NCI-H1930 (cell line): ENCODE measurements around the gene CASQ2.
A peak's percentile ranks its signal among the peaks of the same experiment; 100 is the strongest.

Experiments
- DNase-seq, 2 experiments: peaks; one replicate each; lab custom pipeline; 2025; lab: John Stamatoyannopoulos, UW

CASQ2 gene

DNA sequence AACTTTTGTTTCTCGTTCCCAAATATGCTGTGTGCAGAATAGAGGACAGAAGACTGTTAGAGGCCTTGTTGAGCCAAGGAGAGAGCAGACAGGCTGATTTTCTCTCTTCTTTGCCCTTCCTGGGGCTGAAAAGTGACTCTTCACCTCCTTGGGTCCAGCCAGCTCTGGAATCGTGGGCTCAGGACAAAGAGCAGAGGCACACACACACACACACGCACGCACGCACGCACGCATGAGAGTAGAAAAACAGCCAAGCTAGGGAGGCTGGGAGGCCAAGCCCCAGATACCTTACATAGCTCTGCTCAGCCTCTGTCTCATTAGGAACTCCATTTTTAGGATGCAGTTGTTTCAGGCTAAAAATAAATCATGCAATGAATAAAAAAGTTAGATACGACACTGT, at the start of gene CASQ2:
CASQ2 (minus strand) TSS at position 166 of the 400 bp plus-strand sequence. CDS start 173 bp downstream, outside the sequence.
- DNase-seq = no peak

DNA sequence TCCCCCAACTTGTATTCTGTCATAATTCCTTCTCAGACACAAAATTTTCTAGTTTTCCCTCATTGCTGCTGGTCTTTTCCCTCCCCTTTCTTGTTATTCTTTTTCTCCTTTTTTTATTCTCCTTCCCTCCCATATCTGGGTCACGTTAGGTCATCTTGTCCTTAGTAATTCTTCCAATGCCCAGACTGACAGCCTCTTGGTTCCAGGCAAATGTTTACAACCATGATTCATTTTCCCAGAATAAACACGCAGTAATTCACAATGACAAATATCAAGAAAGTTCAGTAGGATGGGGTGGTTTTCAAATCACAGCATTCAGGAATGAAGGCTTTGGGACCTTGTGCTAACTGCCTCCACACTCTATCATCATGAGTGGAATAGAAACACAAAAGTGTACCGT, 47.2 kb upstream of the CASQ2 start:
- no peak for DNase-seq

DNA sequence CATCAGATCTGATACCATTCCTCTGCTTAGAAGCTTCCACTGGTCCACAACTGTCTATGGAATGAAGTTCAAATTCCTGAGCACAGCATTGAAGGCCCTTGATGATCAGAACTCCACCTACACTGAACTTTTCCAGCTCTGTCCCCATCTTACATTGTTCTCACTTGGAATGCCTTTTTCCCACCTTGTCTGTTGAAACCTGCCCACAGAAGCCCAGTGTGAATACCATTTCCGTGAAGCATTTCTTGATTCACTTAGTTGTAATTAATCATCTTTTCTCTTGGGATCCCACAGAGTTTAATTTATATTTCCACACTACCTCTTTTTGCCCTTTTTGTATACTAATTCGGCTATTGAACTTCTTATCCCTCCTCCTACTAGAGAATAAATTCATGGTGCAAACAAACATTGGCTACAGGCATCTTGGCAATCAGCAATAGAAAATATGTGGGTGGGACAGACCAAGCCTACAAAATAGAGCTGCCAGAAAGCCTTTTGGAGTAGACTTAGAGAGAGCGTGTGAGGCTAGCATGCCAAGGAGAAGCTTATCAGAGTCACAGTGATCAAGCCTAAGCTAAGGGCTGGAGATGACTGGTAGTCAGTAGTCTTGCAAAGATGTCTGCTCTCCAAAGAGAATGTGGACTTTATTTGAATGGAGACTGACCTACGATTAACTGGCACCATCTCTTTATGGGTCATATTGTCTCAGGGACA, 46.3 kb upstream of the CASQ2 start:
- DNase-seq = no peak

DNA sequence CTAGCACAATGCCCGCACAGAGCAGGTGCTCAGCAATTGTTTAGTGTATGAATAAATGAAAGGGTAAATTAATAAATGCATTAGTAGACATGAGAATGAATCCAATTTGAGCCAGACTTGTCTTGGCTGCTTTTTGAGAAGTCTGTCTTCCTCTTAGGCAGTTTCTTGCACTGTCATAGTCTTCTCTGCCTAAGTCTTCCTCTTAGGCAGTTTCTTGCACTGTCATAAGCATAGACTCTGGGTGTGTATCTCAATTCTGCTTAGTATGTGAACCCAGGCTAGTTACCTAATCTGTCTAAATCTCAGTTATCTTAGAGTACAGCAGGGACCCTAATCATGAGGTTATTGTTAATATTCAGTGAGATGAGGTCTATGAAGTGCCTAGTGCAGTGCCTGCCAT, 45.2 kb upstream of the CASQ2 start:
- DNase-seq = no peak

DNA sequence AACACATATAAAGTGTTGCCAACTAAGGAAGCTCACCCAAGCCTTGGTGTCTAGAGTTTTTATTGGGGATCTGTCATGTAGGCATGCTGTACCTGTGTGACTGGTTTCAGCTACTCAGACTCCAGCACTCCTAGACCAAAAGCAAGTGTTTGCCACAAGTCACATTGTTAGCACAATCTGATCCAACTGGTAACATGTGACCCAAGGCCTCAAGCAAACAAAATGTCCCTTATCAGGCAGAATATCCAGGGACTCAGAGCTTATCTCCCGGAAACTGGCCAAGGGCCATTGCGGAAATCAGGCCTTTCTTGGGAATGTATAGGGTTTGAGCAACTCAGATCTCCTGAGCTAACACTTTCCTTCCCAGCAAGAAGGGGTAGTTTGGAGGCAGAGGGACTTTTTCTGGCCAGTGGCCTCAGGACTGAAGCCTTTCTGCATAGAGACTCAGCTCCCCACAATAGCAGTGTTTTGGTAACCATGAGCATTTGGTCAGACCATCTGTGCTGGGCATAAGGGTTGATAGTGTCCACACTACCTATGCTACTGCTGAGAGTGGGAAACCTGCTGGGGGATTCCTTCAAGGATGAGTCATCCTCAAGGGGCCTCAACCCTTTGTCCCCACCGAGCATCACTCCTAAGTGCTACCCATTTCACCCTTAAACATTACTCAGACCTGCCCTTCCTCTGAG, 42.8 kb upstream of the CASQ2 start:
- no peak for DNase-seq

DNA sequence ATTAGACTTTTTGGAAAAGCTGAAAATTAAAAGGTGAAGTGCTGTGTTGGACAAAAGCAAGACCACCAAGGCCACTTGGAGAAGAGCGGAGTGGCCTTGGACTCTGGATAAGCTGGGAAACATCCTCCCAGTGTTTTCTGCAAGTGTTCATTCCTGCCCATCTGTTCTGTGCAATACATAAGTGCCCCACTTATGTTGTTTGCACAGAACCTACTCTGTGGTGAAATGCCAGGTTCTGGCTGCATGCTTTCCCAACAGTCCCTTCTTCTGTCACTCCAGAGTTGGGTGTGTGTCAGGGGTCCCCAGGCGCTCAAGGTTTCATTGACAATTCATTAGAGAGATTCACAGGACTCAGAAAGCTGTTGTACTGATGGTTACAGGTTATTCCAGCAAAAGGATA, 42.1 kb upstream of the CASQ2 start:
- DNase-seq = no peak

DNA sequence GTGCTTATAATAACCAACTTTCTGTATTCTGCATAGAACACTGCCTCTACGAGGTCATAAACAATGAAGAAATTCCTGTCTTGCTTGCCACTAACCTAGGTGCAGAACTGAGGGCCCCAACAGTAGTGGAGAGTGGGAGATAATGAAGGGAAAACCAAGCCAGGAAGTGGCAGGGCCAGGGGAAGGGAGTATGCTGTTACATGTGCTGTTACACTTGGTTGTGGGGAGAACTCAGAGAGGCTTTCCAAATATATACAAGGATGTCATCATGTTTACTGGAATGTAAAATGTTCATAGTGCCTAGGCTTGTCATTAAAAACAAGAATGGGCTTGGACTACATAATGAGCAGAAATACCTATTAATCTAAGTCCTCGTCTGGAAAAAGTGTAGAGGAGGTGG, 41.3 kb upstream of the CASQ2 start:
- no peak for DNase-seq

DNA sequence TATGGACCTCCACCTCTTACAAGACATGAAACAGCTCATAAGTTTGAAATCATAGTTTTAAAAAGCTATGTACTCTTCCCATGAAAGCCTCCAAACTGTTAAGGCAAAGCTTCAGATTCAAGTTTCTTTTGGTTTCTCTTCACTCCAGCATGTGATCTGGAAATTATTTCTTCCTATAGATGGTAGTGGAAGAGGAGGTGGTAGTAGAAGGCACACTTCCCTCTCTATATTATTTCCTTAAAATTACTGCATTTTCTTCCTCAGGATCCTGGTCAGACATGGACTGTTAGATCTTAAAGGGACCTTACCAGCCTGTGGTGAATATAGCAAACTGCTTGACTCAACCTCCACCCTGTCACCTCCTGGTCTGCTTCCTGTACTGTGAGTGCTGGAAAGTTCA, 40.6 kb upstream of the CASQ2 start:
- no peak for DNase-seq

DNA sequence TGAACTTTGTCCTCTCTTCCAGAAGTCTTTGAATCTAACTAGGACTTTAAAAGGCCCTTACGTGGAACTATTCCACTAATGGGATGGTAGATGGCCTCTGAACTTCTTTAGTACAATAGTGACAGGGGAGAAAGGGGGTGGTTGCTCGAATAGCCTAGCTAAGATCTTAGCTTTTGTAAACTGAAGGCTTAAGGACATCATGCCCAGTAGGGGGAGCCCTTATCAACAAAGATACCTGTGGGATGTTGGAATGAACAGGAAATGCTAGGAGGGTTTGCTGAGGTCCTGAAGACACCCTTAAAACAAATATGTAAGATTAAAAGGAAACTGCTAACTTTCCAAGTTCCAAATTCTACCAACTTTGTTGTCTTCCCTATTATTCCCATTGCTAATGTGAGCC, 39.2 kb upstream of the CASQ2 start:
- DNase-seq = peak in 1 of 2 experiments; percentile 53

DNA sequence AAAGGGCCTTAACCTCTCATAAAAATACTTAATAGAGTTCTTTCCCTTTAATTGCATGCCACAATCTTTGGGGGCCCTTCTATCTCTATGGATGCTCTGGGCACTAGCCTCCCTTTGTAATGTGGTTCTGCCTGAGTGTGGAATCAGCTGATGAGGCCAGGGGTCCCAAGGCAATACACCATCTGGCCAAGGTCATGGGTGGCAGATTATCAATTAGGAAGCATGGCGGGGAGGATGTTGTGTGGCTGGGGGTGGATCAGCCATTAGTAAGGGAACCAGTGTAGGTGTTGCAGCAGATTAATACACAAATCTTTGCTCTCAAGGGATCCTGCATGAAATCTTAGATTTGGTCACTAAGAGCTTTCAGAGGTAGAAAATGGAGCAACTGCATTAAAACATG, 37.1 kb upstream of the CASQ2 start:
- DNase-seq = no peak

DNA sequence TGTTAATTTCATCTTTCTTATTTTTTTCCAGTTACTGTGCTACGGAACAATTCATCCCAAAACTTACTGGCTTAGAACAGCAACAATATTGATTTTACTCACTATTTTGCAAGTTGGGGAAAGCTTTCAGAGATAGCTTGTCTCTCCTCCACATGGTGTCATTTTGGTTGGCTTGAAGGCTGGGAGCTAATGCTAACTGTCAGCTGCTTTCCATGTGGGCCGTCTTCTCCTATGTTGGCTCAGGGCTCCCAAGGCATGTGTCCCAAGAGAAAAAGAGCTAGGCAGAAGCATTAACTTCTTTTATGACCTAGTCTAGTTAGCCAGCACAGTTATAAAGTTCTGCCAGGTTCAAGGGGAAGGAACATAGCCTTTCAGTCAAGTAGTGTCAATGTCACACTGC, 33.9 kb upstream of the CASQ2 start:
- DNase-seq = no peak

DNA sequence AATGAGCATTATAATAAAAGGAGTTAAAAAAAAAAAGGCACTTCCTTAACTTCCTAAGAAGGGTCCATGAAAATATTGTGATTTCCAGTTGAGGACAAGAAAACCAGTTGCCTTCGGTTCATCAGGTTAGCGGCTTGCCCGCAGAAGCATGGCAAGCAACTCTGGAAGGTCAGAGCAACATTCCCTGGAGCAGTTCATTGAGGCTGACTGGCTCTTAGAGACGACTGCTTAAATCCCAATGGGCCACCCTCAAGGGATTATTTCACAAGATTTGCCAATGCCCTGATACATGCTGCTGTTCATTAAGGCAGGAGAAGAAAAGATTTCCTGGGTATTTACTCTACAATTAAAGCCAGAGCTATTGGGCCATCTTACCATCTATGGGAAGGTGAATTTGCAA, 29.0 kb upstream of the CASQ2 start:
- no peak for DNase-seq

DNA sequence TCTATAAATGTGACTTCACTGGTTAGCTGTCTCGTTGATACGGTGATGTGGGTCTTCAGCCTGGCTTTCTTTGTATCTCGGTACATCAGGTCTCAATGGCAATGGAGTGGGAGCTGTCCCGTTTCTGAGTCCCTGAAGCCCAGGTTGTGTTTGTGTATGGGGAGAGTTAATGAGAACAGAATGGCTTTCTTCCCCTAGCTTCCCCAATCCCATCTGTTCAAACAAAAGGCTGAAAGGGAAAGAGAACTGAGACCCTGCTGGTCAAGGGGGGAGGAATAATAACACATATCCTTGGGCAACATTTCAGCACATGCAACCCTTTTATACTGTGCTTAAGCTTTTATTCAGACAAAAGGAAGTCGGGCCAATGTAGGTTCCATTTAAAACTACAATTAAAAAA, 28.4 kb upstream of the CASQ2 start:
- no peak for DNase-seq

DNA sequence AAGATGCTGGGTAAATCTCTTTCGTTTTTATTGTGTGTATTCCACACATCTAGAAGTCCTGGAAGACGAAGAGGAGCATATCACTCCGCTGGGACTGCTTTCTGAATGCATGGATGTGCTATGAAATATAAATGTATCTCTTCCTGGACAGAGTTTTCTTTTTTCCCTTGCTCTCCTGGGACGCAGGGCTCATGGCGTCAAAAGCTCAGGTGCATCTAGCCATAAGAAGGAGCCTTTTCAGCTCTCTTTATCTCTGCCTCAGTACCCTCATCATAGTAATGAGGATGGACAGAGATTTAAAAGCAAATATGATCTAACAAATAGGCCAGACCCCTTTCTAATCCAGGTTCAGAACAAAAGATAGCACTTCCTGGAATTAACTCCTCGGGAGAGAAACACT, 27.5 kb upstream of the CASQ2 start:
- DNase-seq = no peak

DNA sequence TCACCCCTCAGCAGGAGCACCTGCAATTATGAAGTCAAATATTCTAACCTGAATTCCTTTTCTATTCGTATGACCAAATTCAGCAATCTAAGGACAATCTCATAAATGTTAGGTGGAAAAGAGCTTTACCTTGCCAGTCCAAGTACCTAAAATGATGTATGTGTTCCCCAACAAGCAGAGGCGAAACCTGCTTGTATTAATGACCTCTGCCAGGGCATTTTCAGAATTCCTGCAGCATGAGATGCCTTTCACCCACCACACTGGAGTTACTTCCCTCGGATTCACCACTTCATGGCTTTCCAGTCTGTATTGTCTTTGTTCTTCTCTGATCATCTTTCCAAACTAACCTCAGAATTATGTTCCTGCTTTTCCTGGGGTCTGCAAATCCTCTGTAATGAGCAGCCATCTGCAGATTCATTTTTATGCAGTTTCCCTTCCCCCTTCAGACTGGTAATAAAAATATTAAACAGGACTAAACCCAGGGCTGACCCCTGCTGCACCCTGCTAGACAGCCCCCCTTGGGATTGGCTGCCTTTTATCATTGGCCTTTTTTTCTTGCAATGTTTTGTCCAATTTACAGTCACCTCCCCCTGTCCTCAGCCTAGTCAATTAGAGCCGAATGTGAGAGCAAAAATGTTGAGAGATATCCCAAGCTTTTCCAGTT, 26.6 kb upstream of the CASQ2 start:
- DNase-seq = no peak

DNA sequence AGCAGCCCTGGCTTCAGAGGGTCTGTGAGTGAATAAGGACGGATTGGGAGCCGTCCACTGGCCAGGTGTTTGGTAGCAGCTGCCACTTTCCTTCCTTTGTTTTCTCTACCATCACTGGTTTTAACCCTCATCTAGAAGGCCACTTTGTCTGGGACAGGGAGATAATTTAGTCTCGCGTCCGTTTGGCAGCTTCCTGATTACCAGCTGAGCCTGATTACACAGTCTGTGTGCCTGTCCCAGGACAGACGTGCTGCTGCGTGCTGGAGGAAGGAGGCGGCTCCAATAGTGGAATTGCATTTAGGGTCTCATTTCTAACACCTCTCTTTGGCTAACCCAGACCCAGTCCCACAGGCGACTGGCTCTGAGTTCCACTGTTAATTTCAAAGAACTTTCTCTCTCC, 24.6 kb upstream of the CASQ2 start:
- DNase-seq = no peak

DNA sequence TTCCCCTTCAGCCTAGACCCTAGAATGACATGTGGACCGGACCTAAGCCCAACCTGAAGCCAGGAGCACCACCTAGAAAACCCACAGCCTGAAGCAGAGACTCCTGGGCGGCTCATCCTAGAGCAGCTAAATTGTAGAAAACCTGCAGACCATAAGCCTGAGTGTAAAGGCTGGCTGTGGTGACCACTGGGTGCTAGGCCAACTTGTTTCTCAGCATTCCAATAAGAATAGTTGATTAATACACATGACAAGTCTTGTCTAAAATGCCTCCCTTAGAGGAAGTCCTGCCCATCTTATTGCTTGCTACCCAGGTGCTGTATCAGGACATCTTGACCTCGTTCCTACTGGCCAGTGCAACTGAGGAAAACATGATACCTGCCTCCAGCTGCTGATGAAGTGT, 23.3 kb upstream of the CASQ2 start:
- DNase-seq = no peak

DNA sequence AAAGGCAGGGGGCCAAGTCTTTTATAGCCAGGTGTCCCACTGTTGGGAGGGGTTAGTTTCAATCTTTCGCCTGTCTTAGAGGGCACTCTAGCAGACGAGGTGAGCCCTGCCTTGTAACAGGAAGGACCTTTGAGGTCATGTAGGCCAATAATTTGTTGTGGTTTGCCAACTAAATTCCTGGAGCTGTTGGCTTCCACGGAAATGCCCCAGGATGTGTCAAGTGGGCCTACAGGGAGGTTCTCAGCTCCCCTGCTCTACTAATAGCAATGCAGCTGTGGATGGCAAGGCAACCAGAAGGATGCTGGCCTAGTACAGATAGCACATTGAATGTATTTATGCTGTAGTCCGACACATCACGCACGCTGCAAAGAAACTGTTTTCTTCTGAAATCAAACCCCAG, 22.3 kb upstream of the CASQ2 start:
- DNase-seq = no peak

DNA sequence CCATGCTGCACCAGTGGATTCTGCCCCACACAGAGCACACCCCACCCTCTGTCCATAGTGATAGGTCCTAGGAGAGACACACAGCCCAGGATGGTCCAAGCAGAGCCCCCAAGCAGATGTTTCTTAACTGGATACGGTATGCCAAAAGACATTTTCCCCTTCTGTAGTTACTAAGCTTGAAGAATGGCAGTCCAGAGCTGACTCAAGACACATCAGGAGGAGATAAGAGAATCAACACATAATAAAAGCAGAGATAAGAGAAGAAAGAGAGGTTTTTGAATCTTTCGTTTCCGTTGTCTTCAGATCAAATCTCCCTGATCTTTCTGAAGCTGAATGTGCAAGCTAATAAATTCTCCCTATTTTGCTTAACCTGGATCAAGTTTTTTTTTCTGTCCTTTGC, 21.8 kb upstream of the CASQ2 start:
- no peak for DNase-seq

DNA sequence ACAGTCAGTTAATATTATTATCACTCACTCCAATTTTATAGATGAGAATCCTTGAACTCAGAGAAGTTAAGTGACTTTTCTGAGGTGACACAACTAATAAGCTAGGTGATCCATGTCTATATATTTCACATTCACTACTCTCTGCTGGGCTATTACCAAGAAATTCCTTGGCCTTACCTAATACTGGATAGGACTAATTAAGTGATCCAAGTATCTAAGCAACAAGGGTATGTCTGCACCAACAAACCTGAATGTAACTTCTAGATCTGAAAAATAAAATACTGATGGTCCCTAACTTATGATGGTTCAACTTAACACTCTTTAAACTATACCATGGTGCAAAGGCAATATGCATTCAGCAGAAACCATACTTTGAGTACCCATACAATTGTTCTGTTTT, 14.8 kb upstream of the CASQ2 start:
- DNase-seq = no peak

DNA sequence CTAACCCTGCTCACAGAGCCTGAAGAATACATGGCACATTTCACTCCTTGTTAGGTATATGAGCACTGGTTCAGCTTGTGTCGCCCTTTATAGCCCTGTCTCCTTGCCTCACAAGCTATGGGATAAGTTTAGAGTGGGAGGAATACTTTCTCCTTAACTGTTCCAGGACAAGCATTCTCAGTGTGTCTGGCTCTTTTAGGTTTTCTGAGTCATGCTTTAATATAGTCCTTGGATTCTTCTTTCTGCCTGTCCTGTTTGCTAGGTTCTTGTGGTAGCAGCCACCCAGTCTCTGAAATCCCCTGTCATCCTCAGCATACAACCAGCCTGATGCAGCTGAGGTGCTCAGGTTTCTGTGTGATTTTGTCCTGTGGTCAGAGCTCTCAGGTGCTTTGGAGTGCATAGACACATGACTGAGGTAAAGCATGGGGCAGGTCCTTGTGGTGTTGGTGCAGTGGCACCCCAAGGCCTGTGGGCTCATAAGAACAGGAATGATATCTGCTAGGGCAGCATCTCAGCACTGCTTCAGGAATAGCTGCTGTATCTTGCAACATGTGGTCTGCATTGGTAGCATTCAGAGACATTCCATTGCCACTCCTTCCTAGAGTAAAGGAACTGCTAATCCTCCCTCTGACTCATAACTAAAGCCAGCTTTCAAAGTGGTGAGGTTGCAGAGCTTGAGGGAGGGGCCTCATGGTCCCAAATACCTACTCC, 14.2 kb upstream of the CASQ2 start:
- DNase-seq = no peak

DNA sequence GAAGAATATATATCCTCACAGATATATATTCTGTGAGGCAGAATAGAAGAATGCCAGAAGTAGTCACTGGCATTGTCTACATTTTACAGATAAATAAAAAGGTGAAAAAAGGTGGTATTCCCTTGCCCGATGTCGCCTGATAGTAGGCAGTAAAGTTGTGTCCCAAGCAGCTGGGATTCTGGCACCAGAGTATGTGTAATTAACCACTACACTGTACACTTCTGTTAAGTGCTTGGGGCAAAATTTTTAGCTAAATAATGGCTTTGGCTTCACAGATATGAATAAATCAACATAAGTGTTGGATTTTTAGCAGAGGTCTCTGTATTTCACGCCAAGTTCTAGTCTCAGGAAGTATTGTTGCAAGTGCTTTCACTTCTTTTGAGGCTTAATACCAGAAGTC, 13.3 kb upstream of the CASQ2 start:
- no peak for DNase-seq

DNA sequence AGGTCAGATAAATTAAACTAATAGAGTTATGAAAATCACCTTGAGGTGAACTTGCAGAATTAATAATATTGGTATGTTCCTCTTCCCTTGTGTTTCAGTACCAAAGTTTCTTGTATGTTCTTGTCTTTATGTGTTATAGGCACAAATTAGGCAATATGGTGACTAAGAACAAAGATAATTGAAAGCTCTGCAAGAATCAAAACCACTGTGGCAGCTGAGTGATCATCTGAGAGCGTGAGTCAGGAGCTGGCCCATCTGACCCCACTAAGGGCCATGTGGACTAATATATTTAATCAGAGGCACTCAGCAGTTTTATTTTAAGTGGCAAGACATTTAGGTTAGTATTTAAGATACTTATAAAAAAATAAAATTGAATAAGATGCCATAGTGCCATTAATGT, 12.8 kb upstream of the CASQ2 start:
- DNase-seq = no peak
